CD4-positive, alpha-beta T cell (primary cell): Measurements from ENCODE around the gene FRMD4B. TPM values are rescaled to one million over a fixed set of nuclear protein-coding genes. Genes with fewer than 3 reads are reported as not detected.

Experiments used
- ATAC-seq: fragments of 200-7000 bp; cut with Tn5 transposase; one replicate; pipeline ENCODE4 v1.10.0; 2022; ENCODE audit warnings: mild to moderate bottlenecking; ENCODE audit not compliant: poor library complexity
- CTCF ChIA-PET: fragments of 350-600 bp; sonication (Branson Sonifier 250); formaldehyde crosslinking; loops from one replicate; lab custom pipeline; 2021; ENCODE audit warnings: antibody characterized with exemption, inconsistent platforms; lab: Charles Lee
- POLR2A ChIA-PET: fragments of 350-600 bp; sonication (Branson Sonifier 250); formaldehyde crosslinking; loops from one replicate; lab custom pipeline; 2021; ENCODE audit warnings: antibody characterized with exemption, inconsistent platforms; lab: Charles Lee
- DNase-seq, 14 experiments: peaks; one replicate each; pipeline ENCODE4 v3.0.0-alpha.2; 2013 to 2020; ENCODE audit warnings: mixed read lengths in 2 of 14
- H3K27ac ChIP-seq, 2 donors: one replicate each; pipeline versions ENCODE4 v1.5.1 to v1.7.0; 2013; ENCODE audit warnings: low read length in 2 of 2, low read depth in 1 of 2, mild to moderate bottlenecking in 1 of 2
- H3K27me3 ChIP-seq, 2 experiments: 1 replicate in 1 of 2; 2 replicates in 1 of 2; pipeline versions ENCODE4 v1.6.1 to v1.7.0; 2013; ENCODE audit warnings: low read length in 2 of 2, control low read depth in 1 of 2, mild to moderate bottlenecking in 1 of 2, moderate library complexity in 1 of 2; ENCODE audit not compliant: insufficient read depth in 2 of 2, control insufficient read depth in 1 of 2
- H3K36me3 ChIP-seq: one replicate; pipeline ENCODE4 v1.6.1; 2013; ENCODE audit warnings: low read length, control low read depth; ENCODE audit not compliant: insufficient read depth
- H3K4me1 ChIP-seq: one replicate; pipeline ENCODE4 v1.6.1; 2013; ENCODE audit warnings: low read length, control low read depth; ENCODE audit not compliant: insufficient read depth
- H3K4me3 ChIP-seq: one replicate; pipeline ENCODE4 v1.5.1; 2013; ENCODE audit warnings: mild to moderate bottlenecking, low read length, moderate library complexity
- H3K9me3 ChIP-seq, 2 experiments: 1 replicate in 1 of 2; 2 replicates in 1 of 2; pipeline versions ENCODE4 v1.6.1 to v1.7.0; 2013; ENCODE audit warnings: low read length in 2 of 2, mild to moderate bottlenecking in 2 of 2, control low read depth in 1 of 2, moderate library complexity in 1 of 2; ENCODE audit not compliant: control insufficient read depth in 1 of 2, insufficient read depth in 1 of 2
- H3K27ac Mint-ChIP-seq: one replicate; pipeline ENCODE4 v1.8.0; 2020; ENCODE audit warnings: mixed read lengths
- H3K27me3 Mint-ChIP-seq: one replicate; pipeline ENCODE4 v1.8.0; 2021; ENCODE audit warnings: mixed read lengths
- H3K36me3 Mint-ChIP-seq: one replicate; pipeline ENCODE4 v1.8.0; 2021; ENCODE audit warnings: low read depth, mixed read lengths
- H3K4me1 Mint-ChIP-seq: one replicate; pipeline ENCODE4 v1.8.0; 2021; ENCODE audit warnings: low read depth, mixed read lengths
- H3K4me3 Mint-ChIP-seq: one replicate; pipeline ENCODE4 v1.8.0; 2020; ENCODE audit warnings: mild to moderate bottlenecking, mixed read lengths
- H3K9me3 Mint-ChIP-seq: one replicate; pipeline ENCODE4 v1.8.0; 2020; ENCODE audit warnings: mixed read lengths
- intact Hi-C, 2 experiments: fragments of 100-400 bp; cut with DNase I in 1 of 2; cut with micrococcal nuclease in 1 of 2; formaldehyde crosslinking; loops; one replicate each; pipeline versions ENCODE4 v1.15.1 to v1.9.0; 2023 to 2025; cut with DNase I, micrococcal nuclease
- total RNA-seq, 174 experiments: library from RNA in 2 of 174; stranded (reverse) in 2 of 174; gene quantifications; one replicate each; pipeline ENCODE4 v1.2.3 and lab custom pipeline; 2021 to 2026
- TF ChIP-seq, protein P1 (sequence below): fragments of 200-600 bp; IDR thresholded peaks from one replicate; pipeline ENCODE4 v1.8.0; 2022; ENCODE audit warnings: antibody characterized with exemption, mild to moderate bottlenecking

The FRMD4B gene
- total RNA-seq, 2 experiments from 2014 or later: 5.5 to 7.7 TPM

DNA sequence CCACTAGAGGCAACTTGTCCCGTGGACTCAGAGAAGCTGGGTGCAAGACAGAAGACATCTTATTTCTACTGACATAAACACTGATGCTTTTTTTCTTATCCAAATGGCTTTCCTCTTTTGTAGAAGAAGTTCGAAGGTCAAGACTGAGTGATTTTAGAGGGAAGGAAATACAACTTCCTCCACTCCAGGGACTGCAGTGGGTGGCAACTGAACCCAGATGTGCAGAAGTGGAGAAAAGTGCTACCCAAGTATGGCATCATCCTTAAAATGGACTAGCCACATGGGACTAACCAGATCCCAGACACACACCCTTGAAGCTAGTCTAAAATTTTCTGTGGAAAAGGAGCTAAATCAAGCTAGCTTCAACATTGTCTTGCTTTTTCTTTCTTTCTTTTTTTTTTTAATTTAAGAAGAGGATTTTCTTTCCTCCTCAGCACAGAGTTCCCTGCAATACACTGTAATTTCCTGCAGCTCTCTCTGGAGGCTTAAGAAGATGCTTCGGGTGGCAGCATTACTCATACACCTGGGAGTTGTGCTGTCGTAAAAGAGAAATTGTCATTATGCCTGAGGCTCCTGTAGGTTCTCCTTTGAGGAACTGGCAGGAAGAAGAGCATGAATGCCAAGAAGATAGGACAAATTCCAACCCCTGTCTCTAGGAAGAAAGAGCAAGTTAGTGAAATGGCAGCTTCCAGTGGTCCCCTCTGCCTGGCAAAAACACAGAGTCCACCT lies 3.8 kb upstream of the FRMD4B start:
- peaks cover 9% of the 10 kb centered on the region for H3K4me1 Mint-ChIP-seq
- H3K27me3 ChIP-seq: peaks cover 26 to 42% of the 10 kb centered on the region in 2 experiments
- H3K36me3 Mint-ChIP-seq: no peaks in the 10 kb centered on the region
- CTCF ChIA-PET: no interaction called here
- no peak overlapping the region for H3K27ac Mint-ChIP-seq
- no peaks in the 10 kb centered on the region for H3K9me3 Mint-ChIP-seq
- H3K4me3 Mint-ChIP-seq: no peak overlapping the region
- peaks cover 58% of the 10 kb centered on the region for H3K27me3 Mint-ChIP-seq
- no peaks in the 10 kb centered on the region for H3K36me3 ChIP-seq
- no peak overlapping the region for H3K4me3 ChIP-seq
- POLR2A ChIA-PET: interaction anchor here (0.7 kb wide), 1 partner anchor 456 kb away, joined by 3 read pairs; no protein-coding TSS in a partner anchor
- intact Hi-C loops: no loop called here
- TF ChIP-seq, protein P1, sequence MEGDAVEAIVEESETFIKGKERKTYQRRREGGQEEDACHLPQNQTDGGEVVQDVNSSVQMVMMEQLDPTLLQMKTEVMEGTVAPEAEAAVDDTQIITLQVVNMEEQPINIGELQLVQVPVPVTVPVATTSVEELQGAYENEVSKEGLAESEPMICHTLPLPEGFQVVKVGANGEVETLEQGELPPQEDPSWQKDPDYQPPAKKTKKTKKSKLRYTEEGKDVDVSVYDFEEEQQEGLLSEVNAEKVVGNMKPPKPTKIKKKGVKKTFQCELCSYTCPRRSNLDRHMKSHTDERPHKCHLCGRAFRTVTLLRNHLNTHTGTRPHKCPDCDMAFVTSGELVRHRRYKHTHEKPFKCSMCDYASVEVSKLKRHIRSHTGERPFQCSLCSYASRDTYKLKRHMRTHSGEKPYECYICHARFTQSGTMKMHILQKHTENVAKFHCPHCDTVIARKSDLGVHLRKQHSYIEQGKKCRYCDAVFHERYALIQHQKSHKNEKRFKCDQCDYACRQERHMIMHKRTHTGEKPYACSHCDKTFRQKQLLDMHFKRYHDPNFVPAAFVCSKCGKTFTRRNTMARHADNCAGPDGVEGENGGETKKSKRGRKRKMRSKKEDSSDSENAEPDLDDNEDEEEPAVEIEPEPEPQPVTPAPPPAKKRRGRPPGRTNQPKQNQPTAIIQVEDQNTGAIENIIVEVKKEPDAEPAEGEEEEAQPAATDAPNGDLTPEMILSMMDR: no peak
- peaks cover 15% of the 10 kb centered on the region for H3K4me1 ChIP-seq
- ATAC-seq: no peak
- DNase-seq: no peak
- H3K9me3 ChIP-seq: peaks cover 0 to 9% of the 10 kb centered on the region in 2 experiments
- H3K27ac ChIP-seq: no peak overlapping the region

DNA sequence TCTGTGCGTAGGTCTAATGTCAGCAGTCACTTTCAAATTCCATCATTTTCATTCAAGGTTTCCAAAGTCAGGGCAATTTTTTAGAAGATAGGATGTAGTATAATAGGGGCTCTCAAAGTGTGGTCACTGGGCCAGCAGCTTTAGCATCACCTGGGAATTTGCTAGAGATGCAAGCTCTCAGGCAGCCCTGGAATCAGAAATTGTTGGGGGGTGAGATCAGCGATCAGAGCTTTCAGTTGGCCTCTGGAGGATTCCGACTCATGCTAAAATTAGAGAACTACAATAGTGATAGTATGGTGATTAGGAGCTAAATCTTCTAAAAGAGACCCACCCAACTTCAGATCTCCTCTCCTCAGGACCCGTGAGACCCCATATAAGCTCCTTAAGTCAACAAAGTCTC lies 2.4 kb upstream of the FRMD4B start:
- ATAC-seq (no peak), DNase-seq (no peak)
- no peak overlapping the region for H3K27ac Mint-ChIP-seq
- H3K27me3 Mint-ChIP-seq: peaks cover 70% of the 10 kb centered on the region
- TF ChIP-seq, protein P1: no peak
- no peak overlapping the region for H3K27ac ChIP-seq
- ChIA-PET POLR2A (interaction anchor here (0.5 kb wide), 1 partner anchor 66 kb away, joined by 4 read pairs; no protein-coding TSS in a partner anchor), CTCF (no interaction called here)
- H3K36me3 Mint-ChIP-seq: no peaks in the 10 kb centered on the region
- H3K4me1 Mint-ChIP-seq: peaks cover 9% of the 10 kb centered on the region
- intact Hi-C loops: no loop called here
- H3K9me3 Mint-ChIP-seq: no peaks in the 10 kb centered on the region
- H3K36me3 ChIP-seq: no peaks in the 10 kb centered on the region
- H3K4me1 ChIP-seq: peaks cover 15% of the 10 kb centered on the region
- peaks cover 28 to 51% of the 10 kb centered on the region in 2 experiments for H3K27me3 ChIP-seq
- H3K4me3 ChIP-seq: no peak overlapping the region
- peaks cover 0 to 9% of the 10 kb centered on the region in 2 experiments for H3K9me3 ChIP-seq
- H3K4me3 Mint-ChIP-seq: no peak overlapping the region

DNA sequence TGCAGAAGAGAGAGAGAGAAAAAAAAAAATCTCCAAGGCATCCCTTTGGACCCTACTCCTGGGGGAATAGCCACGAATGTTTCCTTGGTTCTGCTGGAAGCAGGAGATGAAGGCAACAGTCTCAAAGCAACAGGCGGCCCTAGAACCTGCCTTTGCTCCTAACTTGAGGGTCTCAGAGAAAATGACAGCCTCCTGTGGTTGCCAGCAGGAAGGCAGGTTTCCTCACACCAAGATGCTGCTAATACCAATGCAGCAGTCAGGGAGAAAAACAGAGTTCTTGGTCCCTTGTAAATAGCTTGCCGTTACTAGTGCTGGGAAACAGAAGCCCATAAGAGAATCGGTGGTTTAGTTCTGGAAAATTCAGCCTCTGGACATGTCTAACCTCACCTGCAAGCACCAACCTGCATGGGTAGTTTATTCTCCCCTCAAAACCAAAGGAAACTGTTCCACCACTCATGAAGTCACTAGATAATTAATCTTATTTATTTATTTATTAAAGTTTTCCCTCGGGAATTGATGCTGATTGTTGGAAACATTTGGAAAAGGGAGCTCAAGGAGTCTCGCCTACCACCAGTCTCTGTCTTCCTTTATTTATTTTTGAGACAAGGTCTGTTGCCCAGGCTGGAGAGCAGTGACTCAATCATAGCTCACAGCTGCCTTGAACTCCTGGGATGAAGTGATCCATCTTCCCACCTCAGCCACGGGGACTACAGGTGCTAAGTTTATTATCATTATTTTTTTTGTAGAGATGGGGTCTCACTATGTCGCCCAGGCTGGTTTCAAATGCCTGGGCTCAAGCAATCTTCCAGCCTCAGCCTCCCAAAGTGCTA lies 883 bp upstream of the FRMD4B start:
- peaks cover 31 to 51% of the 10 kb centered on the region in 2 experiments for H3K27me3 ChIP-seq
- ATAC-seq: no peak

More for the DNA sequence above, 883 bp upstream of the FRMD4B start:
- H3K27ac ChIP-seq: no peak overlapping the region
- H3K4me1 Mint-ChIP-seq: peaks cover 9% of the 10 kb centered on the region
- no peaks in the 10 kb centered on the region for H3K36me3 Mint-ChIP-seq
- H3K4me1 ChIP-seq: peaks cover 15% of the 10 kb centered on the region
- H3K27ac Mint-ChIP-seq: no peak overlapping the region
- H3K9me3 ChIP-seq: peaks cover 0 to 9% of the 10 kb centered on the region in 2 experiments
- DNase-seq: no peak
- TF ChIP-seq, protein P1: no peak
- peak overlapping the region; percentile 51 for H3K4me3 Mint-ChIP-seq
- intact Hi-C loops: no loop called here
- H3K9me3 Mint-ChIP-seq: no peaks in the 10 kb centered on the region
- ChIA-PET CTCF (no interaction called here), POLR2A (no interaction called here)
- H3K36me3 ChIP-seq: no peaks in the 10 kb centered on the region
- H3K4me3 ChIP-seq: no peak overlapping the region
- H3K27me3 Mint-ChIP-seq: peaks cover 65% of the 10 kb centered on the region
